Tibial artery (tissue), 4 donors: ENCODE data around the gene ZNF518A.

Experiments used
- DNase-seq, 2 donors: peaks; one replicate each; pipeline ENCODE4 v3.0.0-alpha.2; 2019
- H3K27ac ChIP-seq, 2 donors: fragments of 200-600 bp; sonication (generic) in 1 of 2; 1 replicate in 1 of 2; 2 replicates in 1 of 2; pipeline ENCODE4 v1.5.1; 2018 to 2019; ENCODE audit warnings: mild to moderate bottlenecking in 1 of 2
- H3K27me3 ChIP-seq, 2 donors: fragments of 200-600 bp; sonication (generic) in 1 of 2; one replicate each; pipeline versions ENCODE4 v1.5.1 to v1.6.0; 2016 to 2019
- H3K36me3 ChIP-seq, 3 donors: fragments of 200-600 bp; sonication (generic) in 2 of 3; one replicate each; pipeline ENCODE4 v1.5.1; 2016 to 2019; ENCODE audit warnings: mild to moderate bottlenecking in 2 of 3
- H3K4me1 ChIP-seq, 4 donors: fragments of 200-600 bp; sonication (generic) in 2 of 4; 1 replicate in 3 of 4; 2 replicates in 1 of 4; pipeline ENCODE4 v1.5.1; 2016 to 2019
- H3K4me3 ChIP-seq, 2 donors: fragments of 200-600 bp; sonication (generic) in 1 of 2; 1 replicate in 1 of 2; 2 replicates in 1 of 2; pipeline ENCODE4 v1.5.1; 2018 to 2019; ENCODE audit warnings: mild to moderate bottlenecking in 2 of 2
- H3K9me3 ChIP-seq, 3 donors: fragments of 200-600 bp; sonication (generic) in 1 of 3; one replicate each; pipeline ENCODE4 v1.5.1; 2016 to 2019
- intact Hi-C: fragments of 100-400 bp; cut with DNase I; formaldehyde crosslinking; loops from one replicate; pipeline ENCODE4 v1.15.0; 2023; ENCODE audit warnings: low total_unique reads
- TF ChIP-seq, protein P1 (sequence below), 2 experiments: fragments of 200-600 bp in 1 of 2; fragments of 450-650 bp in 1 of 2; IDR thresholded peaks; one replicate each; pipeline ENCODE4 v1.5.1; 2017 to 2019; ENCODE audit warnings: antibody characterized with exemption in 2 of 2, mild to moderate bottlenecking in 1 of 2, moderate library complexity in 1 of 2

Gene ZNF518A

DNA sequence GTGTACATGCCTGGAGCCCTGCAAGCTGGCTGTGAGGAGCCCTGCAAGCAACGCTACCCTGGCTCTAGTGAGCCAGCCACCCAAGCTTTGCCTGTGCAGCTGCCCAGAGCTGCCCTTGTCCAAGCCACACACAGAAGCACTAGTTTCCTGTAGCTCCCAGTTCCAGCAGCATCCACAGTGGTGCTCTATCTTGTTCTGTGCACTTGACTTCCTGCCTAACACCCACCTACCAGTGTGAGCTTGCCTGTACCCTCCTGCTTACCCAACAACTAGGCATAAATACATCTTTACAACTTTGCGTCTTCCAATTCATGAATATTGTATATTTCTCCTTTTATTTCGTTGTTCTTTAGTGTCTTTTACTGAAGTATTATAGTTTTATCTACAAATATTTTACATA is 32.2 kb upstream of the ZNF518A start:
- H3K4me3 ChIP-seq: no peak overlapping the region
- no peak for DNase-seq
- H3K27me3 ChIP-seq: peaks cover 0 to 59% of the 10 kb centered on the region in 2 donors
- H3K9me3 ChIP-seq: no peaks in the 10 kb centered on the region
- intact Hi-C loops: no loop called here
- H3K36me3 ChIP-seq: no peaks in the 10 kb centered on the region
- no peaks in the 10 kb centered on the region for H3K4me1 ChIP-seq
- TF ChIP-seq, protein P1, sequence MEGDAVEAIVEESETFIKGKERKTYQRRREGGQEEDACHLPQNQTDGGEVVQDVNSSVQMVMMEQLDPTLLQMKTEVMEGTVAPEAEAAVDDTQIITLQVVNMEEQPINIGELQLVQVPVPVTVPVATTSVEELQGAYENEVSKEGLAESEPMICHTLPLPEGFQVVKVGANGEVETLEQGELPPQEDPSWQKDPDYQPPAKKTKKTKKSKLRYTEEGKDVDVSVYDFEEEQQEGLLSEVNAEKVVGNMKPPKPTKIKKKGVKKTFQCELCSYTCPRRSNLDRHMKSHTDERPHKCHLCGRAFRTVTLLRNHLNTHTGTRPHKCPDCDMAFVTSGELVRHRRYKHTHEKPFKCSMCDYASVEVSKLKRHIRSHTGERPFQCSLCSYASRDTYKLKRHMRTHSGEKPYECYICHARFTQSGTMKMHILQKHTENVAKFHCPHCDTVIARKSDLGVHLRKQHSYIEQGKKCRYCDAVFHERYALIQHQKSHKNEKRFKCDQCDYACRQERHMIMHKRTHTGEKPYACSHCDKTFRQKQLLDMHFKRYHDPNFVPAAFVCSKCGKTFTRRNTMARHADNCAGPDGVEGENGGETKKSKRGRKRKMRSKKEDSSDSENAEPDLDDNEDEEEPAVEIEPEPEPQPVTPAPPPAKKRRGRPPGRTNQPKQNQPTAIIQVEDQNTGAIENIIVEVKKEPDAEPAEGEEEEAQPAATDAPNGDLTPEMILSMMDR (IDR thresholded peaks at IDR 0.05): no peak
- H3K27ac ChIP-seq: no peak overlapping the region

- intact Hi-C loops: no loop called here
- H3K9me3 ChIP-seq: peaks cover 0 to 6% (median 0%) of the 10 kb centered on the region in 3 donors
- no peaks in the 10 kb centered on the region for H3K36me3 ChIP-seq
- TF ChIP-seq, protein P1 (IDR thresholded peaks at IDR 0.05): no peak
- no peak for DNase-seq
- no peaks in the 10 kb centered on the region for H3K4me1 ChIP-seq
- no peak overlapping the region for H3K27ac ChIP-seq
- no peak overlapping the region for H3K4me3 ChIP-seq
- H3K27me3 ChIP-seq: peaks cover 0 to 36% of the 10 kb centered on the region in 2 donors
Observed at GRCh38 chr10:96107623-96108038, 22.5 kb upstream of the ZNF518A start.

GRCh38 chr10:96112531-96112930 is 17.6 kb upstream of the ZNF518A start:
- no peak overlapping the region for H3K4me3 ChIP-seq
- intact Hi-C loops: no loop called here
- H3K36me3 ChIP-seq: no peaks in the 10 kb centered on the region
- peaks cover 0 to 40% of the 10 kb centered on the region in 2 donors for H3K27me3 ChIP-seq
- DNase-seq: no peak
- H3K9me3 ChIP-seq: peaks cover 0 to 6% (median 0%) of the 10 kb centered on the region in 3 donors
- no peak overlapping the region for H3K27ac ChIP-seq
- H3K4me1 ChIP-seq: no peaks in the 10 kb centered on the region
- TF ChIP-seq, protein P1 (IDR thresholded peaks at IDR 0.05): no peak

DNA sequence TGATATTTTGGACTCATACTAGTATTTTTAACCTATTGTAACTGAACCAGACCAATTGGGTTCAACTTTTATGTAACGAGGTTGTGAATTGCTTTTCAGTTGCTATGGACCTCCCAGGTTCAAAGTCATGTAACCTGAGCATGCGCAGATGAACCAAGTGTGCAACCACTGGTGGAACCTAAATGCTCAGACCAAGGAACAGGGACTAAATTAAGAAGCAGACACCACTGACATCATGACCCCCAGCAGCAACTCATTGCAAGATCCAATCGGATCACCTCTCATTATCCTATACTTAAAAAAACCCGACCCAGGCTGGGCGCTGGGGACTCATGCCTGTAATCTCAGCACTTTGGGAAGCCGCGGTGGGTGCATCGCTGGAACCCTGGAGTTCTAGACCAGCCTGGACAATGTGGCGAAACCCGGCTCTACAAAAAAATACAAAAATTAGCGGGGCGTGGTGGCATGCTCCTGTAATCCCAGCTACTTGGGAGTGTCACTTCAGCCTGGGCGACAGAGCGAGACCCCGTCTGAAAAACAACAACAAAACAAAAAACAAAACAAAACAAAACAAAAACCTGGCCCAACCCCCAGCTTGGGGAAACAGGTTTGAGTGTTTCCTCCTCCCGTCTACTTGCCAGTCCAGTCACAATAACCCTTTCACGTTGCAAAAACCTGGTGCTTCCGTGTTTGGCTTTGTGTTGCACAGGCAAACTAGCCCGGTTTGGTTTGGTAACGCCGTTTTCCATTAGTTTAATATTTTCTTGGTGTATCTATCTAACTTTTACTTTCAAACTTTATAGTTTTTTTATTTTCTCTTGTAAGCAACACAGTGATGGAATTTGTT is 11.3 kb upstream of the ZNF518A start:
- Histone ChIP-seq H3K36me3 (no peaks in the 10 kb centered on the region), H3K9me3 (no peaks in the 10 kb centered on the region), H3K4me1 (no peaks in the 10 kb centered on the region), H3K27ac (no peak overlapping the region), H3K27me3 (peaks cover 0 to 51% of the 10 kb centered on the region in 2 donors), H3K4me3 (no peak overlapping the region)
- TF ChIP-seq, protein P1 (IDR thresholded peaks at IDR 0.05): no peak
- intact Hi-C loops: no loop called here
- DNase-seq: no peak

- peaks cover 0 to 55% of the 10 kb centered on the region in 2 donors for H3K27me3 ChIP-seq
- intact Hi-C loops: no loop called here
Observed at GRCh38 chr10:96122824-96123223, 7.3 kb upstream of the ZNF518A start.

More at GRCh38 chr10:96122824-96123223, 7.3 kb upstream of the ZNF518A start:
- TF ChIP-seq, protein P1 (IDR thresholded peaks at IDR 0.05): no peak
- Histone ChIP-seq H3K36me3 (no peaks in the 10 kb centered on the region), H3K9me3 (no peaks in the 10 kb centered on the region), H3K4me1 (no peaks in the 10 kb centered on the region), H3K27ac (no peak overlapping the region), H3K4me3 (no peak overlapping the region)
- no peak for DNase-seq
